ENCODE measurements around the gene UTP4. TPM values are rescaled to one million over a fixed set of nuclear protein-coding genes. Genes with fewer than 3 reads are reported as not detected.
A peak's percentile ranks its signal among the peaks of the same experiment; 100 is the strongest.

Gene UTP4
- total and polyA plus RNA-seq, 2 experiments from 2014 or later: 10.0 to 51.6 TPM

GRCh38 chr16:69187446-69188235, 55.2 kb downstream of the UTP4 start:
- DNase-seq (ENCODE audit: low read depth in 1 of 2, low spot score in 1 of 2): peak; percentile 50 to 68
- H3K27ac ChIP-seq: peak overlapping the region; percentile 57
- H3K4me1 ChIP-seq (ENCODE audit: low read depth): peaks cover 12% of the 10 kb centered on the region
- TF ChIP-seq, protein P1, sequence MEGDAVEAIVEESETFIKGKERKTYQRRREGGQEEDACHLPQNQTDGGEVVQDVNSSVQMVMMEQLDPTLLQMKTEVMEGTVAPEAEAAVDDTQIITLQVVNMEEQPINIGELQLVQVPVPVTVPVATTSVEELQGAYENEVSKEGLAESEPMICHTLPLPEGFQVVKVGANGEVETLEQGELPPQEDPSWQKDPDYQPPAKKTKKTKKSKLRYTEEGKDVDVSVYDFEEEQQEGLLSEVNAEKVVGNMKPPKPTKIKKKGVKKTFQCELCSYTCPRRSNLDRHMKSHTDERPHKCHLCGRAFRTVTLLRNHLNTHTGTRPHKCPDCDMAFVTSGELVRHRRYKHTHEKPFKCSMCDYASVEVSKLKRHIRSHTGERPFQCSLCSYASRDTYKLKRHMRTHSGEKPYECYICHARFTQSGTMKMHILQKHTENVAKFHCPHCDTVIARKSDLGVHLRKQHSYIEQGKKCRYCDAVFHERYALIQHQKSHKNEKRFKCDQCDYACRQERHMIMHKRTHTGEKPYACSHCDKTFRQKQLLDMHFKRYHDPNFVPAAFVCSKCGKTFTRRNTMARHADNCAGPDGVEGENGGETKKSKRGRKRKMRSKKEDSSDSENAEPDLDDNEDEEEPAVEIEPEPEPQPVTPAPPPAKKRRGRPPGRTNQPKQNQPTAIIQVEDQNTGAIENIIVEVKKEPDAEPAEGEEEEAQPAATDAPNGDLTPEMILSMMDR (IDR thresholded peaks at IDR 0.05; ENCODE audit: low read depth, low read length): no peak
- peak overlapping the region; percentile 60 for H3K4me3 ChIP-seq
- H3K27me3 ChIP-seq: no peaks in the 10 kb centered on the region
- no peaks in the 10 kb centered on the region for H3K9me3 ChIP-seq (ENCODE audit: low read depth)
- no peaks in the 10 kb centered on the region for H3K36me3 ChIP-seq

- peak in 1 of 2 donors; percentile 44 for DNase-seq (ENCODE audit: low read depth in 1 of 2, low spot score in 1 of 2)
- H3K4me1 ChIP-seq (ENCODE audit: low read depth): peaks cover 12% of the 10 kb centered on the region
- H3K4me3 ChIP-seq: peak overlapping the region; percentile 60
- no peaks in the 10 kb centered on the region for H3K36me3 ChIP-seq
- TF ChIP-seq, protein P1 (IDR thresholded peaks at IDR 0.05; ENCODE audit: low read depth, low read length): no peak
- no peaks in the 10 kb centered on the region for H3K9me3 ChIP-seq (ENCODE audit: low read depth)
- H3K27ac ChIP-seq: peak overlapping the region; percentile 57
- no peaks in the 10 kb centered on the region for H3K27me3 ChIP-seq
These were observed 55.7 kb downstream of the UTP4 start for GRCh38 chr16:69188236-69188549.

DNA sequence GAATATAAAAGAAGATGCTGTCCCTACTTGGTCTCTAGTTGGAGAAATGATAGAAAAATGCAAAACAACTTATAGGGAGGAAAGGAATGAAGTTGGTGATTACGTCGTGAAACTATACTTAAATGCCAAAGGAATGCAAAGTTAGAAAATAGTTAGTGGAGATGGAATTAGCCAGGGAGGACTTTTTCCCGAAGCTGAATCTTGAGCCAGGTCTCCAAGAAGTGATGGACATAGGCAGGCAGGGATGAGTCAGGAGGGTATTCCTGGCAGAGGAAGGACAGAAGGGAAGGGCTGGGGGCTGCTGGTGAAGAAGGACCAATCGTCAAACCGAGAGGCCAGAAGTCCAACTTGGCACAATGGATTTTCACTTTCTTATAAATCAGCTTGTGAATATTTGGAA, 56.3 kb downstream of the UTP4 start:
- peak in 1 of 2 donors; percentile 44 for DNase-seq (ENCODE audit: low read depth in 1 of 2, low spot score in 1 of 2)
- no peaks in the 10 kb centered on the region for H3K36me3 ChIP-seq
- no peaks in the 10 kb centered on the region for H3K9me3 ChIP-seq (ENCODE audit: low read depth)
- peak overlapping the region; percentile 60 for H3K4me3 ChIP-seq
- H3K27me3 ChIP-seq: no peaks in the 10 kb centered on the region
- peaks cover 12% of the 10 kb centered on the region for H3K4me1 ChIP-seq (ENCODE audit: low read depth)
- no peak overlapping the region for H3K27ac ChIP-seq
- TF ChIP-seq, protein P1 (IDR thresholded peaks at IDR 0.05; ENCODE audit: low read depth, low read length): no peak

DNA sequence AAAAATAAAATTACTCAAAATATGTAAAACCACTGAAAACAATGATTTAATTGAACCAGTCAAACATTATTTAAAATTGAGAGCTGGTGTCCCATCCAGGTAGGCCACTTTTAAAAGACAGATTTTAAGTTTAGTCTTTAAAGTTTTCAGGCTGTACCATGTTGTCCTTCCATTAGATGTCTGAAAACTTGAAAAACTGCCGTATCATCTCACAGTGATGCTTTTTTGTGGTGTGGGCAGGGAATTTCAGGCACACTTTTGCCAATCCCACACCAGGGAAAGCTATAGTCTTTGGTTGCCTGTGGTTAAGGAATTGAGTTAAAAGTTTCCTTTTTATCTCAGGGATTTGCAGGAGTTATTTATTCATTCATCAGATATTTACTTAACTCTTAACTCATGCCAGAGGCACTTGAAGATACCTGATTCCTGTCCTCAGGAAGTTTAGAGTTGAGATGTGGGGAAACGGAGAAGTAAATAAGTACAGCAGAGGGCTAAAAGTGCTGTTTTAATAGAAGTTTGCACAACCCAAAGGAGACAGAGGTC, 57.7 kb downstream of the UTP4 start:
- no peaks in the 10 kb centered on the region for H3K9me3 ChIP-seq (ENCODE audit: low read depth)
- H3K27me3 ChIP-seq: no peaks in the 10 kb centered on the region
- no peak overlapping the region for H3K4me3 ChIP-seq
- TF ChIP-seq, protein P1 (IDR thresholded peaks at IDR 0.05; ENCODE audit: low read depth, low read length): no peak
- DNase-seq (ENCODE audit: low read depth in 1 of 2, low spot score in 1 of 2): no peak
- no peak overlapping the region for H3K27ac ChIP-seq
- no peaks in the 10 kb centered on the region for H3K36me3 ChIP-seq
- peaks cover 12% of the 10 kb centered on the region for H3K4me1 ChIP-seq (ENCODE audit: low read depth)

- TF ChIP-seq, protein P1 (IDR thresholded peaks at IDR 0.05; ENCODE audit: low read depth, low read length): no peak
- H3K4me3 ChIP-seq: no peak overlapping the region
- peaks cover 12% of the 10 kb centered on the region for H3K4me1 ChIP-seq (ENCODE audit: low read depth)
- no peak overlapping the region for H3K27ac ChIP-seq
- DNase-seq (ENCODE audit: low read depth in 1 of 2, low spot score in 1 of 2): no peak
- H3K9me3 ChIP-seq (ENCODE audit: low read depth): no peaks in the 10 kb centered on the region
- no peaks in the 10 kb centered on the region for H3K36me3 ChIP-seq
- H3K27me3 ChIP-seq: no peaks in the 10 kb centered on the region
These were observed 58.1 kb downstream of the UTP4 start for GRCh38 chr16:69190598-69190997.
